ENCODE data around the gene GART. TPM values are rescaled to one million over a fixed set of nuclear protein-coding genes. Genes with fewer than 3 reads are reported as not detected.

The GART gene
- 10 to 100 TPM; 69.9 to 87.7 (median 77.3) TPM for total RNA-seq

GRCh38 chr21:33541756-33542639 is at the start of gene GART:
GART (minus strand) TSS chr21:33542117; CDS start chr21:33539315, 2,802 bp downstream.
- no peaks in the 10 kb centered on the region for H3K27me3 ChIP-seq
- H3K4me1 ChIP-seq, result peaks cover 40% of the 10 kb centered on the region
- peak within 1 kb of the TSS; percentile 78 for H3K4me3 ChIP-seq
- no peaks in the 10 kb centered on the region for H3K9me3 ChIP-seq
- DNase-seq (ENCODE audit: low spot score in 2 of 2), result peak; percentile 91 to 92
- under 1% methylated on average over 20 of the region's 56 CpGs for WGBS
- peaks cover 24% of the 10 kb centered on the region for H3K36me3 ChIP-seq
- peak within 1 kb of the TSS; percentile 100 for H3K27ac ChIP-seq
- no peak for TF ChIP-seq EP300 (IDR thresholded peaks at IDR 0.05)
- no peak for TF ChIP-seq CTCF (IDR thresholded peaks at IDR 0.05)
- TF ChIP-seq POLR2A (IDR thresholded peaks at IDR 0.05), result peak; percentile 44 to 88
- peak; percentile 61 to 81 (median 65) for TF ChIP-seq POLR2AphosphoS5 (IDR thresholded peaks at IDR 0.05)

GRCh38 chr21:33588485-33589335 is 46.8 kb upstream of the GART start, which contains the start of gene DONSON:
DONSON (minus strand) TSS chr21:33588684; CDS start chr21:33588641, 43 bp downstream.
- Histone ChIP-seq H3K4me1 (peaks cover 14% of the 10 kb centered on the region), H3K27me3 (no peaks in the 10 kb centered on the region), H3K27ac (peak within 1 kb of the TSS; percentile 80), H3K4me3 (peak within 1 kb of the TSS; percentile 90), H3K36me3 (no peaks in the 10 kb centered on the region), H3K9me3 (no peaks in the 10 kb centered on the region)
- under 1% methylated on average over 31 of the region's 78 CpGs for WGBS
- TF ChIP-seq CTCF (IDR thresholded peaks at IDR 0.05), result no peak
- peak in 1 of 3 donors; percentile 14 for TF ChIP-seq POLR2AphosphoS5 (IDR thresholded peaks at IDR 0.05)
- peak in 1 of 2 donors; percentile 17 for TF ChIP-seq POLR2A (IDR thresholded peaks at IDR 0.05)
- no peak for TF ChIP-seq EP300 (IDR thresholded peaks at IDR 0.05)
- DNase-seq (ENCODE audit: low spot score in 2 of 2), result peak; percentile 89 to 91

DNA sequence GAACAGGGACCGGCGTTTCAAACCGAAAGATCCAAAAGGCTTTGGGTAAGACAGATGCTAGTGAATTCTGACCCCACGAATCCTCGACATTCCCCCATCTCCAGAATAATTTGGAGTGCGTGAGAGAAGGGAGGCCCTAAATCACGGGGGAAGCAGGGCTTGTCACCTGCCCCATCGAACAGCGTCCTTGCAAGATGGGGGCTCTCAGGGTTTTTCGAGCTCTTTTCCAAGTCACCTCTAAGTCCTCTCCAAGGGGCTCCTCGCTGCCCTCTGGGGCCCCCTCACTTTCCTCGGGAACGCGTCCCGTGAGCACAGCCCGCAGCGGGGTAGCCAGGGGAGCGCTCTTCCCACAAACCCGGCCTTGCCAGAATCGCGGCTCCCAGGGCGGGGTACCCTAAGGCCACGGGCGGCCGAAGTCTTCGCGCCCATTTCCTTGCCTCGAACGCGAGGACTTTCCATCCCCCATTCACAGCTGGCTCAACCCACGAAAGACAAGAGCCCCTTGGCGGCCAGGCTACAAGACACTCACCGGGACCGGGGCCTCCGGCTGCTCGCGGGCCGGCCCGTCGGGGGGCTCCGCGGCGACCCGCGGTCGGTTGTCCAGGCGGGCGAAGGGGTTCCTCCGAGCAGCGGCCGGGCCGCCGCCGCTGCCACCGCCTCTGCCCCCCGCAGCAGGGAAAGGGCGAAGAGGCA is 46.0 kb upstream of the GART start:
- H3K9me3 ChIP-seq, result no peaks in the 10 kb centered on the region
- H3K4me3 ChIP-seq, result peak overlapping the region; percentile 90
- WGBS, result under 1% methylated on average over 34 of the region's 57 CpGs
- no peaks in the 10 kb centered on the region for H3K27me3 ChIP-seq
- H3K4me1 ChIP-seq, result peaks cover 14% of the 10 kb centered on the region
- no peaks in the 10 kb centered on the region for H3K36me3 ChIP-seq
- H3K27ac ChIP-seq, result peak overlapping the region; percentile 80
- TF ChIP-seq EP300 (IDR thresholded peaks at IDR 0.05) (no peak), POLR2A (IDR thresholded peaks at IDR 0.05) (no peak), POLR2AphosphoS5 (IDR thresholded peaks at IDR 0.05) (no peak)
- peak; percentile 74 to 85 for DNase-seq (ENCODE audit: low spot score in 2 of 2)

GRCh38 chr21:33586927-33587326 is 45.0 kb upstream of the GART start:
- Histone ChIP-seq H3K4me3 (no peak overlapping the region), H3K4me1 (peaks cover 14% of the 10 kb centered on the region), H3K9me3 (no peaks in the 10 kb centered on the region), H3K27me3 (no peaks in the 10 kb centered on the region), H3K36me3 (peaks cover 4% of the 10 kb centered on the region), H3K27ac (no peak overlapping the region)
- TF ChIP-seq POLR2AphosphoS5 (IDR thresholded peaks at IDR 0.05) (no peak), CTCF (IDR thresholded peaks at IDR 0.05) (no peak), POLR2A (IDR thresholded peaks at IDR 0.05) (no peak), EP300 (IDR thresholded peaks at IDR 0.05) (no peak)
- DNase-seq (ENCODE audit: low spot score in 2 of 2), result no peak
- 76% methylated on average over 6 of the region's 6 CpGs for WGBS

- no peaks in the 10 kb centered on the region for H3K9me3 ChIP-seq
- H3K27me3 ChIP-seq, result no peaks in the 10 kb centered on the region
- no peak overlapping the region for H3K4me3 ChIP-seq
- H3K4me1 ChIP-seq, result peaks cover 15% of the 10 kb centered on the region
- DNase-seq (ENCODE audit: low spot score in 2 of 2), result no peak
- H3K36me3 ChIP-seq, result peaks cover 4% of the 10 kb centered on the region
- WGBS, result 84% methylated on average over 3 of the region's 3 CpGs
- H3K27ac ChIP-seq, result no peak overlapping the region
- no peak for TF ChIP-seq POLR2AphosphoS5 (IDR thresholded peaks at IDR 0.05)
- TF ChIP-seq POLR2A (IDR thresholded peaks at IDR 0.05), result no peak
- TF ChIP-seq EP300 (IDR thresholded peaks at IDR 0.05), result no peak
- TF ChIP-seq CTCF (IDR thresholded peaks at IDR 0.05), result no peak
These were observed 42.5 kb upstream of the GART start for GRCh38 chr21:33584455-33584854.

Data from suprapubic skin (tissue), 4 donors.